ENCODE measurements around the gene TOX2. TPM values are rescaled to one million over a fixed set of nuclear protein-coding genes. Genes with fewer than 3 reads are reported as not detected.

TOX2 gene
- total RNA-seq, 2 donors from 2014 or later, result 4.0 to 6.1 TPM

DNA sequence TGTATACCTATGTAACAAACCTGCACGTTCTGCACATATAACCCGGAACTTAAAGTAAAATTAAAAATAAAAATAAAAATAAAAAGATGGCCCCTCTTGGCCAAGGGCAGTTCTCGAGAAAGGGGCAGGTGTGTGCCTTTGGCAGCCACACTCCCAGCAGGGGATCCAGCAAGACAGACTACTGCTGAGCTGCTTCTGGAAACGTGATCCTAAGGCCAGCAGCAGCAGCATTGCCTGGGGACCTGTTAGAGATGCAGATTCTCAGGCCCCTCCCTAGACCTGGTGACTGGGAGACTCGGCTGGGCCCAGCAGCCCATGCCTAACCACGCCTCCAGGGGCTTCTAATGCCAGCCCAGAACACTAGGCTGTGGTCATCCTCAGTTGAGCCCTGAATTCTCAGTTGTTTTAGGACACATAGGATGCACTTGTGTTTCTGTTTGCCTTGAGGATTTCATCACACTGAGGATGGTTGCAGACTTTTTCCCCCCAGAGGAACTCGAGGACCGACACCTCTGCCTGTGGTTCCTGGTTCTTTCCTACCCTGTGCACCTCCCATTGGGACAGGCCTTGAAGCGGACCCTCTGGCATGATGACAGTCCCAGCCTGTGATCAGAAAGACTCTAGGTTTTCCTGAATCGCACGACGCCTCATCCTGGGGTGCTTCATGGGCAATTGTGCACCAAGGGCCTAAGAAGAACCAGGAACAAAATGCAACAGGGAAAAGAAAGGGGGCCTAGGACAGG lies 105.9 kb downstream of the TOX2 start:
- Histone ChIP-seq H3K4me3 (no peak overlapping the region), H3K4me1 (peaks cover 21% of the 10 kb centered on the region), H3K36me3 (no peaks in the 10 kb centered on the region), H3K27ac (no peak overlapping the region), H3K27me3 (no peaks in the 10 kb centered on the region), H3K9me3 (no peaks in the 10 kb centered on the region), H3K9ac (ENCODE audit: low read depth in 2 of 2, low read length in 2 of 2) (no peak overlapping the region)
- no peak for DNase-seq
- no peak for TF ChIP-seq CTCF (IDR thresholded peaks at IDR 0.05)
- intact Hi-C loops (cut with DNase I), result no loop called here

GRCh38 chr20:44021186-44021585 lies 106.5 kb downstream of the TOX2 start:
- Histone ChIP-seq H3K36me3 (no peaks in the 10 kb centered on the region), H3K4me3 (no peak overlapping the region), H3K4me1 (peaks cover 15% of the 10 kb centered on the region), H3K9me3 (no peaks in the 10 kb centered on the region), H3K9ac (ENCODE audit: low read depth in 2 of 2, low read length in 2 of 2) (no peak overlapping the region), H3K27me3 (no peaks in the 10 kb centered on the region), H3K27ac (no peak overlapping the region)
- intact Hi-C loops (cut with DNase I), result no loop called here
- TF ChIP-seq CTCF (IDR thresholded peaks at IDR 0.05), result no peak
- no peak for DNase-seq

DNA sequence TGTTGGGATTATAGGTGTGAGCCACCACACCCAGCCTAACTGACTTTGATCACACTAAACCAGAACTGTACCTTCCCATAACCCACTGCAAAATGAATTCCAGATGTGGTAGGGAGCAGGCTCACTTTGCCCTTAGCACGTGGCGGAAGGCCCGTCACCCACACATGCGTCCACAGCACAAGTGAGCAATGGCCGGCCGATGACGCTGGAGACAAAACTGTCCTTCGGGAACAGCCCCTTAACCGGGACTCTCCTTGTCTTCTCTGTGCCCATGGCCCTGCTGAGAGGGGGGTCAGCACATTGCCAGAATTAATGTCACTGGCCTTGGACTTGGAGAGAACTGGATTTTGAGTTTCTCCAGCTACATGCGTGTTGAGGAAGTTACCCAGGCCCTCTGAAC lies 107.2 kb downstream of the TOX2 start:
- Histone ChIP-seq H3K27ac (no peak overlapping the region), H3K27me3 (no peaks in the 10 kb centered on the region), H3K4me1 (peaks cover 13% of the 10 kb centered on the region), H3K9me3 (no peaks in the 10 kb centered on the region), H3K4me3 (no peak overlapping the region), H3K36me3 (no peaks in the 10 kb centered on the region), H3K9ac (ENCODE audit: low read depth in 2 of 2, low read length in 2 of 2) (no peak overlapping the region)
- intact Hi-C loops (cut with DNase I), result no loop called here
- no peak for TF ChIP-seq CTCF (IDR thresholded peaks at IDR 0.05)
- no peak for DNase-seq

DNA sequence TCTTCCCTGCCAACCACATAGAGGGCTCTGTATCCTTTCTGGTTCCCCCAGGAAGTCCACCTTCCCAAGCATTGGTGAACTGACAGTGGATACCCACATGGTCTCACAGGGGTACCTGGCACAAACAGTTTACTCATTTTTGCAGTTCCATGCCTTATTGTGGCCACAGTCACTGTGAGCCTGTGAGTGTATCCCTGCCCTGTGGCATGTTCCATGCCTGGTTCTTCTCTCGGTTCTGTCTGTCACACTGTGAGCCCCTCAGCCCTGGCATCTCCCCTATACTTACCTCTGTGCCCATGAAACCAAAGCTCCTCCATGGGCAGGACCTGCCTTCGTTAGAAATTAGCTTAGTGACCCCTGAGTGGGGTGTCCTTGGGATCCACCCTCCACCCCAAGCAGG lies 107.8 kb downstream of the TOX2 start:
- H3K4me1 ChIP-seq, result peaks cover 13% of the 10 kb centered on the region
- H3K36me3 ChIP-seq, result no peaks in the 10 kb centered on the region
- intact Hi-C loops (cut with DNase I), result no loop called here
- H3K9me3 ChIP-seq, result no peaks in the 10 kb centered on the region
- H3K27ac ChIP-seq, result no peak overlapping the region
- H3K4me3 ChIP-seq, result no peak overlapping the region
- no peak for DNase-seq
- no peaks in the 10 kb centered on the region for H3K27me3 ChIP-seq
- H3K9ac ChIP-seq (ENCODE audit: low read depth in 2 of 2, low read length in 2 of 2), result no peak overlapping the region
- TF ChIP-seq CTCF (IDR thresholded peaks at IDR 0.05), result no peak

- DNase-seq, result peak; percentile 62
- H3K4me3 ChIP-seq, result no peak overlapping the region
- H3K27ac ChIP-seq, result no peak overlapping the region
- H3K4me1 ChIP-seq, result peaks cover 9% of the 10 kb centered on the region
- H3K36me3 ChIP-seq, result no peaks in the 10 kb centered on the region
- no peak overlapping the region for H3K9ac ChIP-seq (ENCODE audit: low read depth in 2 of 2, low read length in 2 of 2)
- no peak for TF ChIP-seq CTCF (IDR thresholded peaks at IDR 0.05)
- no peaks in the 10 kb centered on the region for H3K27me3 ChIP-seq
- H3K9me3 ChIP-seq, result no peaks in the 10 kb centered on the region
- intact Hi-C loops (cut with DNase I), result no loop called here
These were observed 109.1 kb downstream of the TOX2 start for GRCh38 chr20:44023515-44024371.
